Osteocyte (in vitro differentiated cells): Measurements from ENCODE around the gene KIAA1191. TPM values are rescaled to one million over a fixed set of nuclear protein-coding genes. Genes with fewer than 3 reads are reported as not detected.

ENCODE experiments used
- DNase-seq: peaks from one replicate; pipeline ENCODE4 v3.0.0; 2021; ENCODE audit warnings: mixed read lengths; ENCODE audit not compliant: unreplicated experiment; ENCODE audit errors: extremely low spot score
- H3K27ac Mint-ChIP-seq: one replicate; pipeline ENCODE4 v1.8.0; 2021; ENCODE audit warnings: mild to moderate bottlenecking, mixed read lengths; ENCODE audit not compliant: unreplicated experiment
- H3K27me3 Mint-ChIP-seq: one replicate; pipeline ENCODE4 v1.8.0; 2021; ENCODE audit warnings: mixed read lengths; ENCODE audit not compliant: unreplicated experiment
- H3K36me3 Mint-ChIP-seq: one replicate; pipeline ENCODE4 v1.8.0; 2021; ENCODE audit warnings: mixed read lengths; ENCODE audit not compliant: unreplicated experiment
- H3K4me1 Mint-ChIP-seq: one replicate; pipeline ENCODE4 v1.8.0; 2021; ENCODE audit warnings: mixed read lengths; ENCODE audit not compliant: unreplicated experiment
- H3K4me3 Mint-ChIP-seq: one replicate; pipeline ENCODE4 v1.8.0; 2021; ENCODE audit warnings: mild to moderate bottlenecking, moderate library complexity, mixed read lengths; ENCODE audit not compliant: unreplicated experiment
- H3K9me3 Mint-ChIP-seq: one replicate; pipeline ENCODE4 v1.8.0; 2021; ENCODE audit warnings: mixed read lengths; ENCODE audit not compliant: unreplicated experiment
- CTCF ChIP-seq: fragments of 200-600 bp; sonication (generic); IDR thresholded peaks from 2 replicates; pipeline ENCODE4 v1.5.0; 2021; ENCODE audit warnings: antibody characterized with exemption, mild to moderate bottlenecking, moderate library complexity
- total RNA-seq: library from RNA; stranded (reverse); gene quantifications from 2 replicates; pipeline ENCODE4 v1.2.1, GENCODE V29; 2021

KIAA1191 gene
- total RNA-seq, 1 donor from 2014 or later: 89.7 TPM

DNA sequence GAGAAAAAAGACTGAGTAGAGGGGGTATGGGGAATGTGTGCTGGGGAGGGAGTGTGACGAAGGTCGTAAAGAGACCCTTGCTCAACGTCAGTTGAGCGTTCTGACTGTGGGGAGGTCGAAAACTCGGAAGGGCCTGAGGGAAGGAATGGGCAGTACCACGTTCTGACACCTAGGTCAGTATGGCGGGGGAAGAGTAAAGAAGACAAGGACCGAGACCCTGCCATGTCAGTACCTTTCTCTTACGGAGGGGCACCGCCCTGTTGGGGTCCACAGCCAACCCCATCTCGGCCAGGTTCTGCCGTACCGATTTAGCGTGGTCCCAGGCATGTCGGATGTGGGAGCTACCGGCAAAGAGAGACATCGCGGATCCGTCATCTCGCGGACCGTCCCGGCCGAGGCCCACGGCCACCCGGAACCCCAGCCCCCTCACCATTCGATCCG lies 26.5 kb upstream of the KIAA1191 start:
- H3K27me3 Mint-ChIP-seq: no peaks in the 10 kb centered on the region
- DNase-seq: no peak
- TF ChIP-seq CTCF: no peak
- peaks cover 19% of the 10 kb centered on the region for H3K36me3 Mint-ChIP-seq
- H3K9me3 Mint-ChIP-seq: no peaks in the 10 kb centered on the region
- peaks cover 27% of the 10 kb centered on the region for H3K4me1 Mint-ChIP-seq
- peak overlapping the region; percentile 93 for H3K4me3 Mint-ChIP-seq
- H3K27ac Mint-ChIP-seq: peak overlapping the region; percentile 98

GRCh38 chr5:176387384-176387925 lies 25.9 kb upstream of the KIAA1191 start:
- peaks cover 19% of the 10 kb centered on the region for H3K36me3 Mint-ChIP-seq
- peak overlapping the region; percentile 98 for H3K27ac Mint-ChIP-seq
- H3K27me3 Mint-ChIP-seq: no peaks in the 10 kb centered on the region
- H3K9me3 Mint-ChIP-seq: no peaks in the 10 kb centered on the region
- TF ChIP-seq CTCF: no peak
- peaks cover 27% of the 10 kb centered on the region for H3K4me1 Mint-ChIP-seq
- DNase-seq: no peak
- H3K4me3 Mint-ChIP-seq: peak overlapping the region; percentile 93

DNA sequence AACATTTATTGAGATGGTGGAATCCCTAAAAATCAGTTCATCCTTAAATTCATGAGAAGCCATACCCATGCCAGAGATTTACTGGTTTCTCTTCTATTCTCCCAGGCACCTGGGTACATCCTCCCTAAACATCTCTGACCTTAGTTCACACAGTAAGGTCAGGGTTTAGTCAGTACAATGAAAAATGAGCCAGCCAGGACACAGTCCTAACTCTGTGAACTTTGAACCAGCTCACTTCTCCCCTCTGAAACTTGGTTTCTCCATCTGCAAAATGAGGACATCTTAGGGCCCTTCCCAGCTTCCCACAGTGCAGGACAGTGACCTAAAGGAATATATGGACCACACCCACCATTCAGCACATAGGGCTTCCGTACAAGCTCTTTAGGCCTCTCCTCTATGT lies 24.9 kb upstream of the KIAA1191 start:
- H3K27ac Mint-ChIP-seq: no peak overlapping the region
- no peaks in the 10 kb centered on the region for H3K27me3 Mint-ChIP-seq
- H3K4me1 Mint-ChIP-seq: peaks cover 27% of the 10 kb centered on the region

DNA sequence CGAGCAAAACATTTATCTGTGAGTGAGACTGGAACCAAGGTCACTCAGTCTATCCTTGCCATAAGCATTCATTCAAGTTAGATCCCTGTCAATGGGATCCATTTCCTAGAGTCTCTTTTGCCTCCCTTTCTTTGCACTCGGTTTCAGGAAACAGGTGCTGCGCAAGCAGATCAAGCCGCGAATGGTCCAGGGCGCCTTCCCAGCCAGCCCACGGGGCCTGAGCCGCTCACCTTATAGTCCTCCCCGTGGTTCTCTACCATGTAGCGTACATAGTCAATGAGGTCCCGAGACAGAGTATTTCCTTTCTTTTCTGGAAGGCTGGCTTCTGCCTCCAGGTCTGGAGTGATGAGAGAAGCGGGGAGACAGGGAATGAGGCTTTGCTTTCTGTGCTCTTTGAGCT lies 23.4 kb upstream of the KIAA1191 start:
- H3K9me3 Mint-ChIP-seq: no peaks in the 10 kb centered on the region
- no peak overlapping the region for H3K27ac Mint-ChIP-seq

More for the DNA sequence above, 24.9 kb upstream of the KIAA1191 start:
- TF ChIP-seq CTCF: no peak
- Mint-ChIP-seq H3K36me3 (peaks cover 13% of the 10 kb centered on the region), H3K9me3 (no peaks in the 10 kb centered on the region), H3K4me3 (peak overlapping the region; percentile 50)
- DNase-seq: no peak

More for the DNA sequence above, 23.4 kb upstream of the KIAA1191 start:
- H3K4me3 Mint-ChIP-seq: no peak overlapping the region
- H3K36me3 Mint-ChIP-seq: peaks cover 13% of the 10 kb centered on the region
- TF ChIP-seq CTCF: no peak
- no peak for DNase-seq
- H3K4me1 Mint-ChIP-seq: peaks cover 26% of the 10 kb centered on the region
- no peaks in the 10 kb centered on the region for H3K27me3 Mint-ChIP-seq
